Astrocyte (in vitro differentiated cells and primary cell): Measurements from ENCODE around the gene LSG1. TPM values are rescaled to one million over a fixed set of nuclear protein-coding genes. Genes with fewer than 3 reads are reported as not detected.

Experiments used
- DNase-seq: peaks from one replicate; pipeline ENCODE4 v3.0.0-alpha.2; 2010; ENCODE audit warnings: low read depth
- FAIRE-seq: peaks from 2 replicates; lab custom pipeline; 2011; peaks lifted over from hg19 to GRCh38; lab: Jason Lieb, UNC
- H2AFZ ChIP-seq: 2 replicates; pipeline ENCODE4 v1.6.0; 2012; ENCODE audit warnings: low read depth, low read length, inconsistent platforms
- H3K27ac ChIP-seq: 2 replicates; pipeline ENCODE4 v1.5.1; 2011; ENCODE audit warnings: low read depth, low read length, inconsistent platforms
- H3K27me3 ChIP-seq: 2 replicates; pipeline ENCODE4 v1.6.0; 2011; ENCODE audit warnings: low read length, inconsistent platforms; ENCODE audit not compliant: insufficient read depth
- H3K36me3 ChIP-seq: 2 replicates; pipeline ENCODE4 v1.5.1; 2011; ENCODE audit warnings: low read length, inconsistent platforms; ENCODE audit not compliant: insufficient read depth
- H3K4me1 ChIP-seq: 2 replicates; pipeline ENCODE4 v1.5.1; 2011; ENCODE audit warnings: low read length, inconsistent platforms; ENCODE audit not compliant: insufficient read depth
- H3K4me2 ChIP-seq: 2 replicates; pipeline ENCODE4 v1.6.0; 2012; ENCODE audit warnings: low read length, inconsistent platforms
- H3K4me3 ChIP-seq: 2 replicates; pipeline ENCODE4 v1.5.1; 2011; ENCODE audit warnings: low read depth, mild to moderate bottlenecking, low read length, inconsistent platforms; ENCODE audit not compliant: insufficient read depth
- H3K79me2 ChIP-seq: 2 replicates; pipeline ENCODE4 v1.6.0; 2012; ENCODE audit warnings: mild to moderate bottlenecking, low read length, inconsistent platforms; ENCODE audit not compliant: insufficient read depth
- H3K9ac ChIP-seq: 2 replicates; pipeline ENCODE4 v1.6.0; 2012; ENCODE audit warnings: mild to moderate bottlenecking, low read length, inconsistent platforms
- H3K9me3 ChIP-seq: 2 replicates; pipeline ENCODE4 v1.5.1; 2012; ENCODE audit warnings: low read depth, mild to moderate bottlenecking, low read length, inconsistent platforms; ENCODE audit not compliant: insufficient read depth
- H4K20me1 ChIP-seq: 2 replicates; pipeline ENCODE4 v1.6.0; 2012; ENCODE audit warnings: low read length, inconsistent platforms; ENCODE audit not compliant: insufficient read depth
- H3K27ac Mint-ChIP-seq: one replicate; pipeline ENCODE4 v1.8.0; 2021; ENCODE audit warnings: mild to moderate bottlenecking, mixed read lengths; ENCODE audit not compliant: unreplicated experiment
- H3K27me3 Mint-ChIP-seq: one replicate; pipeline ENCODE4 v1.8.0; 2021; ENCODE audit warnings: low read depth, mixed read lengths; ENCODE audit not compliant: unreplicated experiment
- H3K36me3 Mint-ChIP-seq: one replicate; pipeline ENCODE4 v1.8.0; 2021; ENCODE audit warnings: low read depth, mixed read lengths; ENCODE audit not compliant: unreplicated experiment
- H3K4me1 Mint-ChIP-seq: one replicate; pipeline ENCODE4 v1.8.0; 2021; ENCODE audit warnings: low read depth, mixed read lengths; ENCODE audit not compliant: unreplicated experiment
- H3K4me3 Mint-ChIP-seq: one replicate; pipeline ENCODE4 v1.8.0; 2021; ENCODE audit warnings: mild to moderate bottlenecking, moderate library complexity, mixed read lengths; ENCODE audit not compliant: unreplicated experiment
- H3K9me3 Mint-ChIP-seq: one replicate; pipeline ENCODE4 v1.8.0; 2021; ENCODE audit warnings: mild to moderate bottlenecking, mixed read lengths; ENCODE audit not compliant: unreplicated experiment
- EZH2 ChIP-seq: IDR thresholded peaks from 2 replicates; pipeline ENCODE4 v1.6.1; 2012; ENCODE audit warnings: mild to moderate bottlenecking, low read length, inconsistent platforms; ENCODE audit not compliant: insufficient read depth
- total RNA-seq: library from RNA; stranded (reverse); gene quantifications from 2 replicates; pipeline ENCODE4 v1.2.1, GENCODE V29; 2021
- TF ChIP-seq, protein P1 (sequence below): IDR thresholded peaks from 2 replicates; pipeline ENCODE4 v1.5.1; 2011; ENCODE audit warnings: low read depth, mild to moderate bottlenecking, inconsistent platforms, low read length, moderate library complexity; ENCODE audit not compliant: insufficient read depth

LSG1 gene
- total RNA-seq, 1 donor from 2014 or later = 38.4 TPM

DNA sequence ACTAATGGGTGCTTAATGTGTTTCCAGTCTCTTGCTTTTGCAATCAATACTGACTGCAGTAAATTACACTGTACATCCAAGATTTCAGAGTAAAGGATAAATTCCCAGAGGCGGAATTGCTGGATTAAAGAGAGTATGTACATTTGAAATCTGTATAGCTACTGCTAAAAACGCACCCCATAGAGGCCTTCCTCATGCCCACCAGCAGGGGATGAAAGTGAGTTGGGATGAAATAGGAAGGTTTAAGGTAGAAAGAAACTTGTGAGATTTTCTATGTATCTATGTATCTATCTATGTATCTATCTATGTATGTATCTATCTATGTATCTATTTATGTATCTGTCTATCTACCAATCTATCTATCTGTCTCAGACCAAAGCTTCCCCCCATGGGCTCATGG is 67.2 kb downstream of the LSG1 start:
- Mint-ChIP-seq H3K4me1 (no peaks in the 10 kb centered on the region), H3K36me3 (peaks cover 24% of the 10 kb centered on the region), H3K27me3 (peaks cover 6% of the 10 kb centered on the region), H3K27ac (no peak overlapping the region), H3K4me3 (no peak overlapping the region), H3K9me3 (no peaks in the 10 kb centered on the region)
- Histone ChIP-seq H3K27ac (no peak overlapping the region), H2AFZ (no peak overlapping the region), H3K9ac (no peak overlapping the region), H3K9me3 (no peaks in the 10 kb centered on the region), H3K79me2 (no peaks in the 10 kb centered on the region), H3K4me2 (no peak overlapping the region), H3K27me3 (no peaks in the 10 kb centered on the region), H3K4me1 (no peaks in the 10 kb centered on the region), H3K36me3 (no peaks in the 10 kb centered on the region), H4K20me1 (no peaks in the 10 kb centered on the region), H3K4me3 (no peak overlapping the region)
- DNase-seq (no peak), FAIRE-seq (no peak)
- no peak for TF ChIP-seq EZH2
- TF ChIP-seq, protein P1, sequence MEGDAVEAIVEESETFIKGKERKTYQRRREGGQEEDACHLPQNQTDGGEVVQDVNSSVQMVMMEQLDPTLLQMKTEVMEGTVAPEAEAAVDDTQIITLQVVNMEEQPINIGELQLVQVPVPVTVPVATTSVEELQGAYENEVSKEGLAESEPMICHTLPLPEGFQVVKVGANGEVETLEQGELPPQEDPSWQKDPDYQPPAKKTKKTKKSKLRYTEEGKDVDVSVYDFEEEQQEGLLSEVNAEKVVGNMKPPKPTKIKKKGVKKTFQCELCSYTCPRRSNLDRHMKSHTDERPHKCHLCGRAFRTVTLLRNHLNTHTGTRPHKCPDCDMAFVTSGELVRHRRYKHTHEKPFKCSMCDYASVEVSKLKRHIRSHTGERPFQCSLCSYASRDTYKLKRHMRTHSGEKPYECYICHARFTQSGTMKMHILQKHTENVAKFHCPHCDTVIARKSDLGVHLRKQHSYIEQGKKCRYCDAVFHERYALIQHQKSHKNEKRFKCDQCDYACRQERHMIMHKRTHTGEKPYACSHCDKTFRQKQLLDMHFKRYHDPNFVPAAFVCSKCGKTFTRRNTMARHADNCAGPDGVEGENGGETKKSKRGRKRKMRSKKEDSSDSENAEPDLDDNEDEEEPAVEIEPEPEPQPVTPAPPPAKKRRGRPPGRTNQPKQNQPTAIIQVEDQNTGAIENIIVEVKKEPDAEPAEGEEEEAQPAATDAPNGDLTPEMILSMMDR = peak; percentile 44

DNA sequence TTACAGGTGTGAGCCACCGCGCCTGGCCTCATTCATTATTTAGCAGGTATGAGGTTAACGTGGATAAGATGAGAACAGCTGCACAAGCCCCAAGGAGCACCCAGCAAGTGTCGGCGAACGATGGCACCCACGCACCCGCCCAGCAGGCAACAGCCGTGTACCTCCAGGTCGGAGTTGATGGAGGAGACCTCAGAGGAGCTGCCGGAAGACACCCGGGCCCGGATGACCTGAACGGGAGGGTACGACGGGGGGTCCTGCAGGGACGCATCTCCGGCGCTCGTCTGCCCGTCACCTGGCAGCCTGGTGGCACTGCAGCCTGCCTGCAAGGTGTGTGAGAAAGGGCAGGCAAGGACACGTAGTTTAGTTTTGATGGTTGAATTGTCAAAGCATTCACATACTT is 67.9 kb downstream of the LSG1 start:
- Mint-ChIP-seq H3K4me3 (no peak overlapping the region), H3K9me3 (no peaks in the 10 kb centered on the region), H3K4me1 (no peaks in the 10 kb centered on the region), H3K36me3 (peaks cover 24% of the 10 kb centered on the region), H3K27me3 (peaks cover 6% of the 10 kb centered on the region), H3K27ac (no peak overlapping the region)
- H3K36me3 ChIP-seq = no peaks in the 10 kb centered on the region
- no peak overlapping the region for H3K27ac ChIP-seq
- DNase-seq (no peak), FAIRE-seq (no peak)
- no peaks in the 10 kb centered on the region for H3K9me3 ChIP-seq
- no peak overlapping the region for H2AFZ ChIP-seq
- TF ChIP-seq EZH2 = no peak
- TF ChIP-seq, protein P1 = no peak
- H3K9ac ChIP-seq = no peak overlapping the region
- no peak overlapping the region for H3K4me2 ChIP-seq
- no peaks in the 10 kb centered on the region for H3K79me2 ChIP-seq
- no peaks in the 10 kb centered on the region for H3K27me3 ChIP-seq
- H3K4me1 ChIP-seq = peaks cover 2% of the 10 kb centered on the region
- no peak overlapping the region for H3K4me3 ChIP-seq
- no peaks in the 10 kb centered on the region for H4K20me1 ChIP-seq

DNA sequence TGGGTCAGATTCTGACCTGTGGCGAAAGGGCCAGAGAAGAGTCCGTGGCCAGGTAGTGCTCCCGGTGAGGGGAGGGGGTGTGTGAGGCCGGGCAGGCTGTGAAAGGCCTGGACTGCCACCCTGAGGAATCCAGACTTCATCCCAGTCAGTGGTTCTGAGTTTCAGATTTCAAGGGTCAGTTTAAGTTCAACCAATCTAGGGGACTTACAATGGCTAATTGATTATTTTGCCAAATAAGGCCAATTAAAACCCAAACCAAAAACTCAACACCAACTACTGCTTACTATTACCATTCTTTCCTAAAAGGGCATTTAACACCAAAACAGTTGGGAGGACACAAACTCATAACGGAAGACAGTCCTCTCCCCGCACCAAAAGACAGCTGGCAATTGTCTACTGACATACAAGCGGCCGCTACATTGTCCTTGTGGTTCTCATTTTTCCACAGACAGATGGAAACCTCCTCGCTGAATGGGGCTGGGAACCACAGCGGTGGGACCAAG is 69.3 kb downstream of the LSG1 start:
- Histone ChIP-seq H3K27ac (no peak overlapping the region), H3K9ac (no peak overlapping the region), H2AFZ (no peak overlapping the region), H3K4me2 (no peak overlapping the region), H4K20me1 (no peaks in the 10 kb centered on the region), H3K36me3 (peaks cover 2% of the 10 kb centered on the region), H3K9me3 (no peaks in the 10 kb centered on the region), H3K4me3 (no peak overlapping the region), H3K27me3 (no peaks in the 10 kb centered on the region), H3K4me1 (peaks cover 14% of the 10 kb centered on the region), H3K79me2 (no peaks in the 10 kb centered on the region)
- H3K27ac Mint-ChIP-seq = no peak overlapping the region
- peaks cover 18% of the 10 kb centered on the region for H3K36me3 Mint-ChIP-seq
- TF ChIP-seq, protein P1 = no peak
- TF ChIP-seq EZH2 = no peak
- no peak overlapping the region for H3K4me3 Mint-ChIP-seq
- DNase-seq = peak; percentile 58
- no peaks in the 10 kb centered on the region for H3K27me3 Mint-ChIP-seq
- H3K4me1 Mint-ChIP-seq = peaks cover 4% of the 10 kb centered on the region
- FAIRE-seq = no peak
- no peaks in the 10 kb centered on the region for H3K9me3 Mint-ChIP-seq
